ENCODE results near the gene KIAA1671.

KIAA1671 gene

GRCh38 chr22:25028841-25029141 is 76.3 kb downstream of the KIAA1671 start:
- Histone ChIP-seq H3K4me3 (ENCODE audit: low read depth, low read length) (no peak overlapping the region), H3K36me3 (replicated peaks) (no peaks in the 10 kb centered on the region), H3K27me3 (replicated peaks) (no peaks in the 10 kb centered on the region), H3K27ac (no peak overlapping the region)
- no peak for TF ChIP-seq CTCF (IDR thresholded peaks at IDR 0.05; ENCODE audit: low read depth, low read length, missing control alignments)
- in situ Hi-C loops (cut with HindIII; ENCODE audit: low pct_ligation_motif_present, low sequenced_read_pairs), result no loop called here
- DNase-seq, result no peak

- H3K4me3 ChIP-seq (ENCODE audit: low read depth, low read length), result no peak overlapping the region
- no peak for TF ChIP-seq CTCF (IDR thresholded peaks at IDR 0.05; ENCODE audit: low read depth, low read length, missing control alignments)
- H3K27ac ChIP-seq, result no peak overlapping the region
- no peak for DNase-seq
- no peaks in the 10 kb centered on the region for H3K36me3 ChIP-seq (replicated peaks)
- H3K27me3 ChIP-seq (replicated peaks), result no peaks in the 10 kb centered on the region
- in situ Hi-C loops (cut with HindIII; ENCODE audit: low pct_ligation_motif_present, low sequenced_read_pairs), result no loop called here
These were observed 76.7 kb downstream of the KIAA1671 start for GRCh38 chr22:25029181-25029580.

- no peak for DNase-seq
- H3K27ac ChIP-seq, result no peak overlapping the region
- no peak overlapping the region for H3K4me3 ChIP-seq (ENCODE audit: low read depth, low read length)
- in situ Hi-C loops (cut with HindIII; ENCODE audit: low pct_ligation_motif_present, low sequenced_read_pairs), result no loop called here
- H3K27me3 ChIP-seq (replicated peaks), result no peaks in the 10 kb centered on the region
- TF ChIP-seq CTCF (IDR thresholded peaks at IDR 0.05; ENCODE audit: low read depth, low read length, missing control alignments), result no peak
- H3K36me3 ChIP-seq (replicated peaks), result no peaks in the 10 kb centered on the region
These were observed 78.1 kb downstream of the KIAA1671 start for GRCh38 chr22:25030636-25031035.

- no peak overlapping the region for H3K27ac ChIP-seq
These were observed 79.5 kb downstream of the KIAA1671 start for GRCh38 chr22:25032066-25032465.

GRCh38 chr22:25035715-25036114 is 83.2 kb downstream of the KIAA1671 start:
- no peak for DNase-seq
- TF ChIP-seq CTCF (IDR thresholded peaks at IDR 0.05; ENCODE audit: low read depth, low read length, missing control alignments), result no peak
- Histone ChIP-seq H3K4me3 (ENCODE audit: low read depth, low read length) (no peak overlapping the region), H3K27ac (no peak overlapping the region), H3K27me3 (replicated peaks) (no peaks in the 10 kb centered on the region), H3K36me3 (replicated peaks) (no peaks in the 10 kb centered on the region)
- in situ Hi-C loops (cut with HindIII; ENCODE audit: low pct_ligation_motif_present, low sequenced_read_pairs), result no loop called here

More at GRCh38 chr22:25032066-25032465, 79.5 kb downstream of the KIAA1671 start:
- in situ Hi-C loops (cut with HindIII; ENCODE audit: low pct_ligation_motif_present, low sequenced_read_pairs), result no loop called here
- Histone ChIP-seq H3K36me3 (replicated peaks) (no peaks in the 10 kb centered on the region), H3K4me3 (ENCODE audit: low read depth, low read length) (no peak overlapping the region), H3K27me3 (replicated peaks) (no peaks in the 10 kb centered on the region)
- TF ChIP-seq CTCF (IDR thresholded peaks at IDR 0.05; ENCODE audit: low read depth, low read length, missing control alignments), result no peak
- no peak for DNase-seq

GRCh38 chr22:25038239-25038638 is 85.7 kb downstream of the KIAA1671 start:
- TF ChIP-seq CTCF (IDR thresholded peaks at IDR 0.05; ENCODE audit: low read depth, low read length, missing control alignments), result no peak
- no peak overlapping the region for H3K4me3 ChIP-seq (ENCODE audit: low read depth, low read length)
- H3K27ac ChIP-seq, result no peak overlapping the region
- DNase-seq, result no peak
- in situ Hi-C loops (cut with HindIII; ENCODE audit: low pct_ligation_motif_present, low sequenced_read_pairs), result no loop called here
- H3K27me3 ChIP-seq (replicated peaks), result no peaks in the 10 kb centered on the region
- H3K36me3 ChIP-seq (replicated peaks), result no peaks in the 10 kb centered on the region

Measured in brain microvascular endothelial cell (primary cell).